Measurements from ENCODE around the gene NNT.

GRCh38 chr5:43620944-43621505 is 18.0 kb downstream of the NNT start:
- TF ChIP-seq, protein P1, sequence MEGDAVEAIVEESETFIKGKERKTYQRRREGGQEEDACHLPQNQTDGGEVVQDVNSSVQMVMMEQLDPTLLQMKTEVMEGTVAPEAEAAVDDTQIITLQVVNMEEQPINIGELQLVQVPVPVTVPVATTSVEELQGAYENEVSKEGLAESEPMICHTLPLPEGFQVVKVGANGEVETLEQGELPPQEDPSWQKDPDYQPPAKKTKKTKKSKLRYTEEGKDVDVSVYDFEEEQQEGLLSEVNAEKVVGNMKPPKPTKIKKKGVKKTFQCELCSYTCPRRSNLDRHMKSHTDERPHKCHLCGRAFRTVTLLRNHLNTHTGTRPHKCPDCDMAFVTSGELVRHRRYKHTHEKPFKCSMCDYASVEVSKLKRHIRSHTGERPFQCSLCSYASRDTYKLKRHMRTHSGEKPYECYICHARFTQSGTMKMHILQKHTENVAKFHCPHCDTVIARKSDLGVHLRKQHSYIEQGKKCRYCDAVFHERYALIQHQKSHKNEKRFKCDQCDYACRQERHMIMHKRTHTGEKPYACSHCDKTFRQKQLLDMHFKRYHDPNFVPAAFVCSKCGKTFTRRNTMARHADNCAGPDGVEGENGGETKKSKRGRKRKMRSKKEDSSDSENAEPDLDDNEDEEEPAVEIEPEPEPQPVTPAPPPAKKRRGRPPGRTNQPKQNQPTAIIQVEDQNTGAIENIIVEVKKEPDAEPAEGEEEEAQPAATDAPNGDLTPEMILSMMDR (IDR thresholded peaks at IDR 0.05; ENCODE audit: low read depth, low read length): no peak
- no peak for TF ChIP-seq POLR2A (IDR thresholded peaks at IDR 0.05; ENCODE audit: extremely low read depth, insufficient read length)
- TF ChIP-seq MAX (IDR thresholded peaks at IDR 0.05; ENCODE audit: low read depth, low read length): no peak

Measured in NB4 (cell line).